ENCODE data around the gene IL27RA. TPM values are rescaled to one million over a fixed set of nuclear protein-coding genes. Genes with fewer than 3 reads are reported as not detected.
"Not testable (repeated sequence)": the region's sequence is repeated elsewhere in the genome, so short reads cannot be mapped to it uniquely, and the experiment has no call there.

Gene IL27RA
- total and polyA plus RNA-seq, 2 donors (not counting 1 experiment from before 2014, with no cell fraction given), result 36.2 to 38.6 TPM

DNA sequence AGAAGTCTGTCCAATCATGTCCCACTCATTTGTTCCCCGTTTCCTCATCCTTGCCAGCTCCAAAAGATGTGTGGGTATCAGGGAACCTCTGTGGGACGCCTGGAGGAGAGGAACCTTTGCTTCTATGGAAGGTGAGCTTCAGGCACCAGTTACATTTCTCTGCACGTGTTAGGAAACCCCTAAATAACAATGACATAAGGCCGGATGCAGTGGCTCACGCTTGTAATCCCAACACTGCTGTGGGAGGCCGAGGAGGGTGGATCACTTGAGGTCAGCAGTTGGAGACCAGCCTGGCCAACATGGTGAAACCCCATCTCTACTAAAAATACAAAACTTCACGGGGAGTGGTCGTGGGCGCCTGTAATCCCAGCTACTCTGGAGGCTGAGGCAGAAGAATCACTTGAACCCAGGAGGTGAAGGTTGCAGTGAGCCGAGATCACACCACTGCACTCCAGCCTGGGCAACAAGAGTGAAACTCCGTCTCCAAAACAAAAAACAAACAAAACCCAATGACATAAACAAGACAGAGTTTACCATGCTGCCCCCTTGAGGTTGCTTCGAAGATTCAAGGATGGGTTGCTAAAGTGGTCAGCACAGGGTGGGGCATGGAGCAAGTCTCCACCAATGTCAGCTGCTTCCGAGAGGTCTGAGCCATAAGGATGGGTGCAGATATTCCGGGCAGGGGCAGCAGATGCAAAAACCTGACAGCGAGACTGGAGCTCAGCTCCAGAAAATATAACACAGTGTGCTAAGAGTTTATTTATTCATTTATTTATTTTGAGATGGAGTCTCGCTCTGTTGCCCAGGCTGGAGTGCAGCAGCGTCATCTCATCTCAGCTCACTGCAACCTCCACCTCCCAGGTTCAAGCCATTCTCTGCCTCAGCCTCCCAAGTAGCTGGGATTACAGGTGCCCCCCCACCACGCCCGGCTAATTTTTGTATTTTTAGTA lies 11.4 kb downstream of the IL27RA start:
- H3K9me3 Mint-ChIP-seq (ENCODE audit: insufficient read depth); H3K9me3 ChIP-seq (ENCODE audit: control extremely low read depth in 1 of 3, control insufficient read depth in 2 of 3, insufficient read depth in 1 of 3, low read length in 2 of 3); H3K27me3 Mint-ChIP-seq; H3K4me1 Mint-ChIP-seq; H3K9ac ChIP-seq (ENCODE audit: low read length); H2AFZ ChIP-seq (ENCODE audit: insufficient read depth, low read depth, low read length, poor library complexity, severe bottlenecking); H3K4me2 ChIP-seq (replicated peaks; ENCODE audit: low read depth, low read length, poor library complexity, severe bottlenecking); H3K27me3 ChIP-seq (replicated peaks in 1 of 4; ENCODE audit: control extremely low read depth in 1 of 4, control insufficient read depth in 3 of 4, insufficient read depth in 4 of 4, low read length in 3 of 4); H3K4me3 ChIP-seq (ENCODE audit: control extremely low read depth in 1 of 5, extremely low read depth in 1 of 5, insufficient read depth in 1 of 5, low read depth in 2 of 5, low read length in 4 of 5); H3K4me1 ChIP-seq (ENCODE audit: control insufficient read depth in 2 of 2, insufficient read depth in 2 of 2, low read length in 2 of 2); H3K4me3 Mint-ChIP-seq; H3K79me2 ChIP-seq (ENCODE audit: control insufficient read depth, insufficient read depth, low read length): not testable (repeated sequence)
- WGBS (ENCODE audit: insufficient coverage), result 66% methylated on average over 4 of the region's 19 CpGs
- ChIA-PET CTCF (interaction anchor here (0.7 to 2.9 kb wide), 23 partner anchors 10 to 161 kb away, joined by 3 to 17 read pairs (median 4); partner anchors contain the start of genes IL27RA and MISP3), POLR2A (interaction anchor here (0.5 to 1.4 kb wide), 4 partner anchors 11 to 311 kb away, joined by 3 to 9 read pairs (median 4); partner anchors contain the start of genes IL27RA and RFX1)
- ATAC-seq (ENCODE audit: low read depth) (peak; percentile 77), DNase-seq (peak; percentile 74)
- peak overlapping the region; percentile 82 for H3K27ac Mint-ChIP-seq
- Histone ChIP-seq H3K27ac (ENCODE audit: low read length in 2 of 2) (peak overlapping the region; percentile 57 to 65), H3K36me3 (replicated peaks in 1 of 2; ENCODE audit: control extremely low read depth in 1 of 2, control insufficient read depth in 1 of 2, extremely low read depth in 1 of 2, insufficient read depth in 2 of 2, low read length in 1 of 2) (peaks cover 0 to 52% of the 10 kb centered on the region in 2 experiments), H4K20me1 (ENCODE audit: control insufficient read depth, insufficient read depth, low read length, poor library complexity, severe bottlenecking) (peaks cover 14% of the 10 kb centered on the region)
- intact Hi-C loops (cut with micrococcal nuclease), result loop anchor here (1.0 kb wide), 3 partner anchors 109 to 163 kb away; no protein-coding TSS in a partner anchor
- TF ChIP-seq CTCF (IDR thresholded peaks at IDR 0.05), result peak; percentile 57

- H4K20me1 ChIP-seq (ENCODE audit: control insufficient read depth, insufficient read depth, low read length, poor library complexity, severe bottlenecking), result peaks cover 20% of the 10 kb centered on the region
- H3K4me3 Mint-ChIP-seq; H2AFZ ChIP-seq (ENCODE audit: insufficient read depth, low read depth, low read length, poor library complexity, severe bottlenecking); DNase-seq; H3K4me3 ChIP-seq (ENCODE audit: control extremely low read depth in 1 of 5, extremely low read depth in 1 of 5, insufficient read depth in 1 of 5, low read depth in 2 of 5, low read length in 4 of 5); H3K27me3 ChIP-seq (replicated peaks in 1 of 4; ENCODE audit: control extremely low read depth in 1 of 4, control insufficient read depth in 3 of 4, insufficient read depth in 4 of 4, low read length in 3 of 4); H3K4me1 ChIP-seq (ENCODE audit: control insufficient read depth in 2 of 2, insufficient read depth in 2 of 2, low read length in 2 of 2); ATAC-seq (ENCODE audit: low read depth); H3K4me1 Mint-ChIP-seq; H3K27ac ChIP-seq (ENCODE audit: low read length in 2 of 2); H3K79me2 ChIP-seq (ENCODE audit: control insufficient read depth, insufficient read depth, low read length); H3K27ac Mint-ChIP-seq; H3K4me2 ChIP-seq (replicated peaks; ENCODE audit: low read depth, low read length, poor library complexity, severe bottlenecking); H3K9ac ChIP-seq (ENCODE audit: low read length); H3K9me3 Mint-ChIP-seq (ENCODE audit: insufficient read depth); H3K27me3 Mint-ChIP-seq; H3K9me3 ChIP-seq (ENCODE audit: control extremely low read depth in 1 of 3, control insufficient read depth in 2 of 3, insufficient read depth in 1 of 3, low read length in 2 of 3): not testable (repeated sequence)
- 100% methylated on average over 5 of the region's 10 CpGs for WGBS (ENCODE audit: insufficient coverage)
- ChIA-PET POLR2A (interaction anchor here (0.6 to 0.7 kb wide), 4 partner anchors 19 to 271 kb away, joined by 3 to 5 read pairs (median 4); no protein-coding TSS in a partner anchor), CTCF (interaction anchor here (0.6 to 3.0 kb wide), 40 partner anchors 8 to 586 kb away, joined by 3 to 29 read pairs (median 4); partner anchors contain the start of genes IL27RA and MISP3)
- intact Hi-C loops (cut with micrococcal nuclease), result loop anchor here (1.0 kb wide), 1 partner anchor 142 kb away; the partner anchor contains the start of genes BRME1 and CC2D1A
- peaks cover 9 to 59% of the 10 kb centered on the region in 2 experiments for H3K36me3 ChIP-seq (replicated peaks in 1 of 2; ENCODE audit: control extremely low read depth in 1 of 2, control insufficient read depth in 1 of 2, extremely low read depth in 1 of 2, insufficient read depth in 2 of 2, low read length in 1 of 2)
Measured at GRCh38 chr19:14047866-14048265, 16.3 kb downstream of the IL27RA start.
